DMS114 treated with DMSO at 0.1 percent for 48 hours (cell line): ENCODE data around the gene COL2A1.

Experiments used
- DNase-seq: peaks from one replicate; lab custom pipeline; 2025; ENCODE audit not compliant: unreplicated experiment; lab: John Stamatoyannopoulos, UW

Gene COL2A1

DNA sequence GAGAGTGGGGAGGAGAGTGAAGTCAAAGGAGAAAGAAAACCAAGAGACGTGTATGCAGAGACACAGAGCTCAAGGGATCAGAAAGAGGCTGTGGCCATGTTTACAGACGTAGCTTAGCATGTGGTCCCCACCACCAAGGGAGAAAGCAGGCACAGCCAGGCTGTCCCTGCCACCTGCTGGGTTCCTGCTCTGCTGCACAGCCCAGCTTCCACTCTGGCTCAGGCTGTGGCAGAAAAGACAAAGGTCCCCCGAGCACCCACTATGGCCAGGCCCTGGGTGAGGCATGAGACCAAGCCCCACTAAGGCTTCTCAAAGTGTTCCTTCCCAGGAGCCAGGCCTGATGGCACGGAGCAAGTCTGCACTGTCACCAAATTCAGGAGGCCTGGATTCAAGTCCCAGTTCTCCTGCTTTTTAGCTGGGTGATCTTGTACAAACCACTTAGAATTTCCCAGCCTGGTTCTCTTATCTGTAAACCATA lies 25.9 kb upstream of the COL2A1 start:
- no peak for DNase-seq

DNA sequence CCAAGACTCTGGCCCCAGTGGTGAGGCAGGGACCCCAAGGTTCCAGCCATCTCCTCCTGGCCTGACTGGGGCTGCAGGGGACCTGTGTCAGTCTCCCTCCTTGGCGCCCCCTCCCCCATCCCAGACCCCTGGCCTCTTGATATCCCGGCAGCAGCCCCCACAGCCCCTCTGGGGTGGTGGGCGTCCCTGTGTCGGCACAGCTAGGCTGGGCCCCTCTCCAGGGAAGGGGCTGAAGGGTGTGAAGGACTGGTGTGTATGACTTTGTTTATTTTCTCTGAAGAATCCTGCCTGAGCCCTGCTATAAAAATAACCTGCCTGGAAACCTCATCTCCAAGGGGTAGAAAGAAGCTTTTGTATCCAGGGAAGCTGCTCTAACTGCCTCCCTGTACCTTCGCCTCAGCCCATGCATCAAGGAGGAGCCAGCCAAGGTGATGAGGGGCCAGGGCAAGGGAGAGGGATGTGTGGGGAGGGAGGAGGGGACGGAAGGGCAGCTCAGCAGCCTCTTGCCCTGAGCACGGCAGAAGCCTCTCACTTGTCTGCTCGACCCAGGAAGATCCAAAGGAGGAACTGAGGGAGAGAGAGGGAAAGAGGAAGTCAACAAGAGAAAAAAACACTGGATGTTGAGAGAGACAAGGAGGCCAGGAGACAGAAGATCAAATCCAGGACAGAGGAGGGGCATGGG lies 25.4 kb upstream of the COL2A1 start:
- DNase-seq, result peak; percentile 17

- no peak for DNase-seq
Measured at GRCh38 chr12:48028541-48029431, 24.5 kb upstream of the COL2A1 start.

GRCh38 chr12:48027183-48028002 lies 23.1 kb upstream of the COL2A1 start:
- no peak for DNase-seq

GRCh38 chr12:48026060-48026827 lies 22.0 kb upstream of the COL2A1 start:
- DNase-seq, result no peak

- no peak for DNase-seq
Measured at GRCh38 chr12:48025281-48025680, 21.0 kb upstream of the COL2A1 start.

DNA sequence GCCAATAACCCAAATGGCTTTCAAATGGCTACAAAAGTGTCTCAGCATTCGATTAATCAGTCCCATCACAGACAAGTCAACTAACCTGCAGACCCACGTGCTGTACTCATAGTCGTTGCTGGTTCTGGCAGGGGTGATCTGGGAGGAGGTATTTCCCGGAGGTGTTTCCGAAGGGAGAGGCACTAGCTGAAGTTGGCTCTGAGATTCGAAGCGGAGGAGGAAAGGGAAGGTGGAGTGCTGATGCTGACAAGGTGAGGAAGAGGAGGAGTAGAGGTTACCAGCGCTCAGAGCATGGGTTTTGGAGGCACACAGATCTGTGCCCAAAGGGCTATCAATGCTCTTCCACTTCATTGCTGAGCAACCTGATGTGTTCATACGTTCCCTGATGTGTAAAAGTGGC lies 20.5 kb upstream of the COL2A1 start:
- DNase-seq, result no peak

GRCh38 chr12:48023386-48023785 lies 19.1 kb upstream of the COL2A1 start:
- DNase-seq, result no peak

DNA sequence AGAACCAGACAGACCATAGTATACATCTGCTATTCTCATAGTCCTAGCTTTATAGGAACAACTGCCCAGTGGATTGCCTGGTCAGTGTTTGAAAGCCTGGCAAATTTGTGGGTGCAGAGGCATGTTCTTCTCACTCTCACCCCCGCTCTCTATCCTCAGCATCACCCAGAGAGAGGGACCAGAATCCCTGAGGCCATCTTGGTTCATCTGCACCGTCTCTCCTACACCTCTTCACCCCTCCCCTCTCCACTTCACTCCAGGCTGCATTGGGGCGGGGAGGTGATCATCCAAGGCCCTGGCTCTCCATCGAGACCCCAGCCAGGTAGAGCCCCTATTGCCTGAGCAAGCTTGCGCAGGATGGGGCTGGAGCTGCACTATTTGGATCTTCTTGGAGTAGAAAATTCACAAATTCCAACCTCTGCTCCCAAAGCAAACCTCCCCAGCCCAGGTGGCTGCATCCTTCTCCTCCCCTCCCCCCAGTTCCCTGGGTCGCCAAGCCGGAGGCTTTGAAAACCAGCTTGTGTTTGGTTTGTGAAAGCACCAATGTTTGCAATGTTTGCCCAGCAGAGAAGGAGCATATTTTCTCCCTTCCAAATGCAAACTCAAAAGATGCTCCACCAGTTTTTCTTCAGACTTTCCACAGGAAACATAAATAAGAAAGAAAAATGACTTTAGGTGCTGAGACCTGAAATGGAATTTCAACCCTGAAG lies 18.6 kb upstream of the COL2A1 start:
- no peak for DNase-seq

DNA sequence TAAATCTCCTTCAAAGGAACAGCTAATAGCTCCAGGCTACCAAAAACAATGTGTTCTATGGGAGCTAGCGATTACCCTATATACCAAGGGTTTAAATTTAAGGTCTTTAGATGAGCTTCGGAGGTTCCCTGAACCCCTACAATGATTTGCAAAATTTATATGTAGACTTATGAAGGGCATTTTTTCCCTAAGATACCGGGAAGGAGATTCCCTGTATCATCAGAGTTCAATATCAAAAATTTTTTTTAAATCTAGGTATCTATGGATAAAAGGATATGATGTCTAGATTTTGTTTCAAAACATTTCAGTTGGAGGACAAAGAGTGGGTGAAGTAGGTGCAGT lies 17.9 kb upstream of the COL2A1 start:
- DNase-seq, result no peak

- no peak for DNase-seq
Measured at GRCh38 chr12:48021485-48022179, 17.4 kb upstream of the COL2A1 start.

DNA sequence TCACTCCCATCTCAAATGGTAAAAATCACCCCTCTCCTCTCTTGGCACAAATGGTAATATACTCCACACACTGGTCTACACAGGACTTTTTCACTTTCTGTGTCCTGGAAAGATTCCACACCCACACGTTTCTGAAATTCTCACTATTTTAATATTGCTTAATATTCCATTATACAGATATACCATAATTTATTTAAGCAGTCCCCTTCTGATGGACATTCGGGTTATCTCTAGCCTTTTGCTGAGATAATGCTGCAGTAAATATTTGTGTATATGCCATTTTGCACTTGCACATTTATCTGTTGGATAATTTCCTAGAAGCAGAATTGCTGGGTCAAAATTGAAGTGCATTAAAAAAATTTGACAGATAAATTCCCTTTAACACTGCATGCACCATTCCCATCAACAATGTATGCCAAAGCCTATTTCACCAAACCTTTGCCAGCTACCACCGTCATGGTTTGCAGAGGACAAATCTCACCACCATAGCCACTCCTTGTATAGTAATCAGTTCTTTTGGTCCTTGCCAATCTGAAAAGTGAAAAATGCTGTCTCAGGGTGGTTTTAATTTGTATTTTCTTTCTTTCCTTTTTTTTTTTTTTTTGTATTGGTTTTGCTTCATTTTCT lies 15.5 kb upstream of the COL2A1 start:
- no peak for DNase-seq

GRCh38 chr12:48018618-48018995 lies 14.3 kb upstream of the COL2A1 start:
- DNase-seq, result no peak

- DNase-seq, result no peak
Measured at GRCh38 chr12:48017921-48018617, 13.8 kb upstream of the COL2A1 start.

DNA sequence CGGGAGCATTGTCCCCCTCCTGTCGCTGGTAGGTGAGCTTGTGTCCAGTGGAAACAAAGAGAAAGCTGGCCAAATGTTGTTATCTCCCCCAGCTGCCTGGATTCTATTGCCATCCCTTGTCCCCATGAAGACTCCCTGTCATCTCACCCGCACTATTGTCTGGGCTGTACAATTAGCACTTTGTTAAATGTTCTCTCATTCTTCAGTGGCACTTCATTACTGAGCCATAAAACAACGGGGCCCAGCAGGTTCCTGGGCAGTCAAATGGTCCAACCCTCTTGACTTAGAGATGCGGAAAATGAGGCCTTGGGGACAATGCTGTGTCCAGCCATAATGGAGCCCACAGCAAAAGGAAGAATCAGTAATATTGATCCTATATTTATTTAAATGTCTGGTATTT lies 13.2 kb upstream of the COL2A1 start:
- no peak for DNase-seq

DNA sequence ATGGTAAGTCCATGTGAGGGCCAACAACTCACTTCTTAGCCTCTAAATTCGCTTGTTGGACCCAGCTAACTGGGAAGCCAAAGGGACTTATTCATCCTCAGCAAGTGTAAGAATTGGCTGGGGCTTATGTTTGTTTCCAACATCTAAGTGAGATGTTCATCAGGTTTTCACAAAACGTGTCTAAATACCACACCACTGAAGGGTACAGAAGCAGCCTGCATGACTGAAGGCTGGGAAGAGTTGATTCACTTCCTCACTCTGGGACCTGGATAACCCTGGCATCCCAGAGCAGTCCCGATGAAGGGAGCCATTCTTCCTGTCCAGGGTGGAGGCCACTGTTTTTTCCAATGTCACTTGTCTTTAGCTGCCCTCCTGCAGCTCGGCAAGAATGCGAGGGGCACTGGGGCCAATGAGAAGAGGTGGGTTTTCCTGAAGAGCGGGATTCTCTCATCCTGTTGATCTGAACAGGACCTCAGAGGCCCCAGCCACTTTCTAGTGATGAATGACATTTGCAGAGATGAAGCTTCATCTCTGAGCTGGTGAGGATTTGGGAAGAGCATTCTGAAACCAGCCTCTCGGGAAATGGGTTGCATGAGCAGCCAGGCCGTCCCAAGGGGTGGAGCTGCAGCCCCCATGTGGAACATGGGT lies 12.2 kb upstream of the COL2A1 start:
- DNase-seq, result no peak

DNA sequence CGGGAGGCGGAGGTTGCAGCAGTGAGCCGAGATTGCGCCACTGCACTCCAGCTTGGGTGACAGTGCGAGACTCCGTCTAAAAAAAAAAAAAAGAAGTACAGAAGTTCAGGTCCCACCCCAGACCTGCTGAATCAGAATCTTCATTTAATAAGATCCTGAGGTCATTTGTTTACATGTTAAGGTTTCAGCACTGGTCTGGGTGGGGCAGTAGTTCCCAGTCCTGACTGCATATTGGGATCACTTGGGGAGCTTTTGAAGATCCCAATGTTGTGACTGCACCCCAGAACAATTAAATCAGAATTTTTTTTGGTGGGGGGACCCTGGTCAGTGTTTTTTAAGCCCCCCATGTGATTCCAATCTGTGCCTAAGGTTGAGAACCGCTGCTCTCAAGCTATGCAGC lies 11.7 kb upstream of the COL2A1 start:
- no peak for DNase-seq

DNA sequence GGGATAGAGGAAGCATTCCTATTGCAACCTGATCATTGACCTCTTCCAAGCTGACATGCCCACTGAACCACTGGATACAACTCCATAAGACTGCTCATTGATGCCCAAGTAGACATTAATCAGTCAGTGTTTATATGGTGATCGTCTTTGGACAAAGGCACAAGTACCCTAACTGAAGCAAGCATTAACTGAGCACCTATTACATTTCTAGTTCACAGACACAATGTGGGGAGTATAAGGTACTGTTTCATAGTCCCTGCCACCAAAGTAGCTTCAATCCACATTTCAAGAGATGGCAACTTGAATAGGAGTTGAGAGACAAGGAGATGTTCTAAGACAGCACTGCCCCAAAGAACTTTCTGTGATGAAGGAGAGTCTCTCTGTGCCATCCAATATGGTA lies 10.9 kb upstream of the COL2A1 start:
- no peak for DNase-seq
